ENCODE results near the gene ZFP90.
"Not testable (repeated sequence)": the region's sequence is repeated elsewhere in the genome, so short reads cannot be mapped to it uniquely, and the experiment has no call there.

The ZFP90 gene

DNA sequence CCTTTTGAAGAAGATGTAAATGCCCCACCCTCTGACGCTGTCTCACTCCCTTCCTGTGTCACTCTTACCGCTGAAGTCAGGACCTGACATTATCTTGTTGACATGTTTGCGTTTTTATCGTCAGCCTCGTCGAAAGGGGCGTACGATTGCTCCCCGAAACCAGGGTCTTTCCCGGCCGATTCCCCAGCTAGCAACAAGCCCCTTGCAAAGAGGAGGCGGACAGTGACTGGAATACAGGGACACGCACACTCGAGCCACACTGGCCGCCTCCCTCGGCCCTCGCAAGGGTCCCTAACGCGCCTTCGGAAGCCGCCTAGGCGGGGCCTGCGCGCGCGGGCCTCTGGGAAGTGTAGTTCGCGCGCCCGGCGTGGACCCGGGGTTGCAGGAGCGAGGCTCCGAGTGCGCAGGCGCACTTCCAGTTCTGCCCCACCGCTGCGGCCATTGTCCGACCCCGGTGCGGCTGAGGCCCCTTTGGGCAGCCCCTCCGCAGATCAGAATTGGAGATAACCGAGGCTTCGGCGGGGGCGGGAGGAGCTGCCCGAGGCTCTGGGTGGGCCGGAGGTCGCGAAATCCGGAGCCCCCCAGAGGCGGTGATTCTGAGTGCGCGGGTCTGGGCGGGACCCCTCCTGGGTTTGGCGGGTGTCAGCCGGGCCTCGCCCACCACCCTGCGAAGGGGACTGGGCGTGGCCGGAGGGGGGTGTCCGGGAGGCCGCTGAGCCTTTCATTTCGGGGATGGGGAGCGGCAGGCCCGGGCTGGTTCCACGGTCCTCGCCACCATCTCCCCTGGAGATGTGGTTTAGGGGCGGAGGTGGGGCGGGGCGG is at the start of gene ZFP90:
TSS of gene ZFP90 (plus strand) at position 412 of the 822 bp plus-strand sequence. CDS start 502 bp downstream, outside the sequence.
- DNase-seq: peak; percentile 77 to 91

DNA sequence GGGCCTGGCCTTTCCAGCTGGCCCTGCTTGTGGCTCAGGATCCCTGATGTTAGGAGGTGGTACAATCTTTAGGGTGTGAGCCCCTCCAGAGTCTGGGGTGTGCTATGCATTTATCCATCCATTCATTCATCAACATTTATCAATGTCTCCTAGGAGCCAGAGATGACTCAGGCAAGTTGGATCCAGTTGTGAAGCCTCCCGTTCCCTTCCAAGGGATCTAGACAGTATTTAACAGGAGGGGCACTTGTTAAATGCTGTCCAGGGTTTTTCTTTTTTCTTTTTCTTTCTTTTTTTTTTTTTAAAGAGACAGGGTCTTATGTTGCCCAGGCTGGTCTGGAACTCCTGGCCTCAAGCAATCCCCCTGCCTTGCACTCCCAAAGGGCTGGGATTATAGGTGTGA is 48.7 kb upstream of the ZFP90 start:
- no peak for DNase-seq

DNA sequence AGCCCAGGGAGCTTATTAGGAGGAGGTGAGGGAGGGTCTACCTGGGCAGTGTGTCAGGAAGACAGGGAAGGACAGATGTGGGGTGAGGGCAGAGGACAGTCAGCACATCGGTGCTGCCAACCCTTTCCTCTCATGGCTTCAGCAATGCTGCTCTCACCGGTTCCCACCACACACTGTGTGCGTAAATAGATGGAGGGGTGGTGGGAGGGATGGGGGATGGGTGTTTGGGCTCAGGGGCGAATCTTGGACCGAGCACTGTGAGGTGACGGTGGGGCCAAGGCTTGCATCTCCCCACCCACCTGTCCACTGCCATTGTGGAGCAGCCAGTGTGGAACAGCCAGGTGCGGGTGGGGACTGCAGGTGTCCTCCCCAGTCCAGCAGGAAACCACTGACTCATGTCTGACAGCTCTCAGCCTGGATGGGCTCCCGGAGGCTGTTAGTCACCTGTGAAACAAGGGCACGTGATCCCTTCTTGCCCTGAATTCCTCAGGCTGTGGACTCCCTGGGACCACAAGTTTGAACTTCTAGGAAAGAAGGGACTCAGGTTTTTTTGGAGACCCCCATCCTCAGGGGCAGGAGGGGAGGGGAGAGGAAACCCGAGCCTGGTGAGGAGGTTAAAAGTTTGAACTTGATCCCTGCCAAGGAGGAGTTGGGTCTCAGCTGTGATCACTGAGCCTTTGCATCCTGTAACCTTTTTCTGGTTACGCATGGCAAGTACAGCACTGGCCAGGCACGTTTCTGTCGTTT is 48.1 kb upstream of the ZFP90 start:
- no peak for DNase-seq

DNA sequence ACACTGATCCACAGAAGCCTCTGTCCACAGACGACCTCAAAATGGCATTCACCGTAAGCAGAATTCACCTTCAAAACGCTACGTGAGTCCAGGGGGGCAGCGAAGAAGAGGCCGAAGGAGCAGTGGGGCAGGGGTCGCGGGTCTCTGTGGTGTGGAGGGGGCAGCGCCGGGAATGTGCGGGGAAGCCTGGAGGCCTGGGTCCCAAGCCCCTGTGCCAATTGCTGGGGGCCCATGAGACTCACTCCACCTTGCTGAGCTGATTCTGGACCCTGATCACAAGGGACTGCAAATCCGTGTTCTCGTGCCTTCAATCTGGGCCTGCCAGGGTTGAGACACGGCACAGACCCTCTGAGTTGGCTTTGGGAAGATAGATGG is 47.5 kb upstream of the ZFP90 start:
- no peak for DNase-seq

DNA sequence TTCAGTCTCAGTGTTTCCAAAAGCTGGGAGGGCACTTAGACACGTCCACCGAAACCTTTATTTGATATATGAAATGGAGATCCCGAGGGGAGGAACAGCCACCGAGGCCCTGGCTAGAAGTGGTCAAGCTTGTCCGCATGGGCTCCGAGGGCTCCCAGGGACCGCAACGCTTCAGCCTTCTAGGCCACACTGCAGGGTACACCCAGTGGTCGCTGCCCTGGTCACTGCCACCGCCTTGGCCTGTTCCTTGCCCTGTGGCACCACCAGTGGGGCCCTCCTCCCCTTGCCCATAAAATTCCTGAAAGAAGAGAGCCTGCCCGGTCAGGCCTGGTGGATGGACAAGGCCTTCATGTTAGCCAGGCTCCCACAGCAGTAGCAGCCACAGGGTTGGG is 46.9 kb upstream of the ZFP90 start:
- no peak for DNase-seq

DNA sequence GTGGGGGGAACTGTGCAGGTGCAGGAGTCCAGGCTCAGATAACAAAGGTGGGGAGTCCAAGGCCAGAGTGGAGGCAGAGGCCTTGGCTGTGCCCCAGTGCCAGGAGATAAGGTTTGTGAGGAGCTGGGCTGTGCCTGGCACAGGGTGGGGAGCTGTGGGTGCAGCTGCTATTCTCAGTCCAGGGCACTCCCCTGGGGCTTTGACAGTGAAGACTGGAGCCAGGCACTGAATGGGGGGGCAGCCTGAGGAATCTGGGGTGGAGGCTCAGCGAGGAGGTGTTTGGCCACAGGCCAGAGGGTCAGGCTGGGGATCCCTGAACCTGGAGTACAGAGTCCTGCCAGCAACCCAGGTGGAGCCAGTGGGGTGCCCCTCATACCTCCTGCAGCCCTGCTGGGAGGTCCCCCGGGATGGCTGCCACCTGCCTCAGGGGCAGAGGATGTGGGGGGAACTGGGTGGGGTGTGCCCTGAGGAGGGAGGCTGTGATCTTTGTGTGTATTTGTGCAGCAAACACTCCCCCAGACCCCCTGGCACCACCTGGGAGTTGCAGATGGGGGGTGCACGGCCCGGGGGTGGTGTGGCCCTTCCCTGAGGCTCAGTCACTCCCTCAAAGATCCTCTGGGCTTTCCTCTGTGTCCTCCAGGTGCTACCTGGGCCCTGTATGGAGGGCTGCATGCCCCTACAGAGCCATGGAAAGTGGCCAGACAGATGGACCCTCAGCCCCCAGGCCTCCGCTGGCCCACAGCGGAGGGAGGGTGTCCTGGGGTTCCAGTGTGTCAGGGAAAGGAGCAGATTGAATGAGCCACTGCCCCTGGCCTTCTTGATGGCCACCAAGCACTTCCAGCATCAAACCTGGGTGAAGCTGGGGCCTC is 46.3 kb upstream of the ZFP90 start:
- DNase-seq: no peak

DNA sequence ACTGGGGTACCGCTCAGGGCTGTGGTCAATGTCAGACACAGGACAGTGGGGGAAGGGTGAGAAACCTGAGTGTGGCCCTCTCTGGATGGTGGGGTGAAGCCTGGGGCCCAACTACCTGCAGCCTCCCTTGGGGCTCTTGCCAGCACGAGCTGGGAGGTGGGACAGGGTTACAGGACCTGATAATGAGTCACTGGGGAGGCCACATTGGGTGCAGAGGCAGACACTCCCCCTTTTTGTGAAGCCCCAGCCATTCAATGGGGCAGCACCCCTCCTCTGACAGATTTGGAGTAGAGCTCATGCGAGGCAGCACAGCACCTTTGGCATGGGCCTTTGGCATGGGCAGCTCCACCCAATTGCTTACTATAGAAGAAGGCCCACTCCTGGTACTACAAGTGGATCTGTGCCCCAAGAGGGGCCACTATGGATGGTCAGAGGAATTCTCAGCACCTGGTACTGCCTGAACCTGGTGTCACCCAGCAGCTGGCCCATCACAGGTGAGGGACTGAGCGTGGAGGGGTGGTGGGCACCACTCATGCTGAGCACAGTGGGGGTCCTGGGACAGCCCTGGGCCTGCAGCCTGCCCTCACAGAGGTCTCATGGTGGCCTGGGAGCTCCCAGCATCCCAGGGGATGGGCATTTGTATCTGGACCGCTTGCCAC is 45.5 kb upstream of the ZFP90 start:
- no peak for DNase-seq

DNA sequence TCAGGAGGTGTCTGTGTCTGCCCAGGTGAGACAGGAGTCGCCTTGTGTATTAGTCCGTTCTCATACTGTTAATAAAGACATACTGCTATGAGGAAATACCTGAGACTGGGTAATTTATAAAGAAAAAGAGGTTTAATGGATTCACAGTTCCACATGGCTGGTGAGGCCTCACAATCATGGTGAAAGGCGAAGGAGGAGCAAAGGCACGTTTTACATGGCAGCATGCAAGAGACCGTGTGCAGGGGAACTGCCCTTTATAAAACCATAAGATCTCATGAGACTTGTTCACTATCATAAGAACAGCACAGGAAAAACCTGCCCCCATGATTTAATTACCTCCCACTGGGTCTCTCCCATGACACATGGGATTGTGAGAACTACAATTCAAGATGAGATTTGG is 44.8 kb upstream of the ZFP90 start:
- not testable (repeated sequence) for DNase-seq

DNA sequence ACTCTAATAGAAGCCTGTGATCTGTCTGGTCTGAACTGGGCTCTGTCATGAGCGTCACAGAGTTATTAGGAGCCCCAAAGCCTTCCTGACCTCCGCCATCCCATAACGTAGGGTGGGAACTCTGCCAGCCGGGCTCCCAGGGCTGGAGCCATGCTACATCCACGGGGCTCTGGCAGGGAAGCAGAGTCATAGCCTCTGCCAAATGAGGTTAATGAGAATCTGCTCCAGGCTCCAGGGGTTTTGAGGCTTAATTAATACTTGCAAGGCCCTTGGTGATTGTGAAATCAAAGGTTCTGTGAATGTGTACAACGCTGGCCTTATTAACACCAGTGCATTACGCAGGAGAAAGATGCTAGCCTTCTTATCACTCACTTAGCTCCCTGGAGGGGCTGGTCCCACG is 42.4 kb upstream of the ZFP90 start:
- DNase-seq: no peak

DNA sequence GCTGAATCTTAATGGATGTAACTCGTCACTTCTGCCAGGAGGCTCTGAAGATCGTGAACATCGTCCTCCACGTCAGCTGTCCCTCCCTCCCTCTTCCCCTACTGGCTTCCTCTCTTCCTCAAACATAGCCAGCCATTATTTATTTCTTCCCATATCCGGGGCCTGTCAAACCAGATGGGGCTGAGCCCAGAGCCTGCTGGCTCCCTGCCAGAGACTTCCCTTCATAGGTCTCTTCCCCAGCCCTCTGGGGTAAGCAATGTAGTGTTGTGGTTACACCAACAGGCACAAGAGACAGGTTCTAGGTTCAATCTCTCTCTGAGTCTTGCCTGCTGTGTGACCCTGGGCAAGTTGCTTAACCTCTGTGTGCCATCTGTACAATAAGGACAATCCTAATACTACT is 40.1 kb upstream of the ZFP90 start:
- DNase-seq: peak in 1 of 2 experiments; percentile 56

DNA sequence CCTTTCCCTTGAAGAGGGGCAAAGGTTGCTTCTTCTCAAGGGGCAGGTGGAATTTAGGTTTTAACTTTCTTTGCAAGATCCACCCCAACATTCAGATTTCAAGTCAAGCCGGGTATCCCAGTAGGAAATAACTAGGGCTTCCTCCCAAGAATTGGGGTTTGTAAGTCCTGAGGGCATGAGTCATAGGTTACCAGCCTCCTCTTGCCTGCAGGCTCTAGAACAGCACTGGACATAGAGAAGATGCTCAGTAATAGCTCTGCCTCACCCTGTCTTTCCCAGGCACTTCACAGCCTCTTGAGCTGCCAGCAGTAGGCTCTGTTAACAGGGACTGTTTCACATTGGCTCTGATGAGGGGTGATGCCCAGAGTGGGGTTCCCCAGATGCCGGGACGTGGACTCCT is 35.8 kb upstream of the ZFP90 start:
- no peak for DNase-seq

DNA sequence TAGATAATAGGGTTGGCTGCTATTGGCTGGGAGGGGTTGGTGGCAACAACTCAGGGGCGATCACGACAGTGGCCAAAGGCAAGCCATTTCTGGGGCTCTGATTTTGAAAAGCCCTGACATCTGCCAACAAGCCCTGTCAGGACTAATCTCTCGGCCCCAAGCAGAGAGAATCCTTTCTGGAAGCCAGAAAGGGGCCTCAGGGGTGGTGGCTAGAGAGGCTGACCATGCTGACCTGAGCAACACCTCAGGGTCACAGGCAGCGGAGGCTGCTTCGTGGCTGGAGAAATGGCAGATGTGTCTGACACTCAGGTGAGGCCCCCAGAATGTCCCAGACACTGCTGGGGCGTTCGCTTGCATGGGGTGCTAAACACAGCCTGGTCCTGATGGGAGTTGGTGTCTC is 35.0 kb upstream of the ZFP90 start:
- no peak for DNase-seq

DNA sequence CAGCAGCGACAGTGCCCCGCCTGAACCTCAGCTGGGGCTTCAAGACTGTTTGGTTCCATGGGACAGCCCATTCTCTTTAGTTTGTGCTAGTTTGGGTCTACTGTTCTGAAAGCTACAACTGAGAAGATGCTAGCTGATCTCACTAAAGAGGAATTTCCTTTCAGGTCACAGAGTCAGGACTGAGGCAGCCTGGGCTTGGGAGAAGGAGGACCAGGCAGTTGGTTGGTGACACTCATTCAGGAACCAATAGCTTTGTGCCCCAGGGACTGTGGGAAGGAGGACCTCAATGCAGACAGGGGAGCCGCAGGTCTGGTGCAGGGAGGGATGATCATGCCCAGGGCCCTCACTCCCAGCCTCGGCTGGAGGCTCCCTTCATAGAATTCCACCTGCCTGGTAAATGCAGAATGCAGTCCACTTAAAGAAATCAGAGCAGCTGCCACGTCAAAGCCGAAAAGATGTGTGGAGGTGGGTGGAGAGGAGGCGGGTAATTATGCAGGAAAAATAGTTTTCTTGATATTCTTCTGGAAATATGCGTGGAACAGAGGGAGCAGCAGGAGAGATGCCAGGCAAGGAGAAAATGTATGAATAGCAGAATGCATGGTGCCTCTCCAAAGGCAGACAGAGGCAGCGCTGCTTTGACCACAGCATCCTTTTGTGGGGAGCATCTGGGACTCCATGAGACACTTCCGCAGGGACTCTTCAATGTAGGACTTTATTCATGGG is 32.6 kb upstream of the ZFP90 start:
- DNase-seq: no peak

DNA sequence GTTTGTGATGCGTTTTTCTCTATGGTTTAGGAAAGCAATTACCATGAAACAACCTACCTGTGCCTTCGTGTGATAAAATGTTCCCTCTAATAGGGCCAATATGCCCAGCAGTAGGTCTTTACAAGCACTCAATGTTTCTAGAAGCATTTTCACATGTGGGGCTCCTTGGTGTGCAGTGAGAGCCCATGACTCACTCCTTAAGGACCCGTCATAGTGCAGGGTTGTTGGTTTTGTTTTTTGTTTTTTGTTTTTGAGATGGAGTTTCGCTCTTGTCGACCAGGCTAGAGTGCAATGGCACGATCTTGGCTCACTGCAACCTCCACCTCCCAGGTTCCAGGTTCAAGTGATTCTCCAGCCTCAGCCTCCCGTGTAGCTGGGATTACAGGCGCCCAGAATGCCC is 31.1 kb upstream of the ZFP90 start:
- DNase-seq: no peak

DNA sequence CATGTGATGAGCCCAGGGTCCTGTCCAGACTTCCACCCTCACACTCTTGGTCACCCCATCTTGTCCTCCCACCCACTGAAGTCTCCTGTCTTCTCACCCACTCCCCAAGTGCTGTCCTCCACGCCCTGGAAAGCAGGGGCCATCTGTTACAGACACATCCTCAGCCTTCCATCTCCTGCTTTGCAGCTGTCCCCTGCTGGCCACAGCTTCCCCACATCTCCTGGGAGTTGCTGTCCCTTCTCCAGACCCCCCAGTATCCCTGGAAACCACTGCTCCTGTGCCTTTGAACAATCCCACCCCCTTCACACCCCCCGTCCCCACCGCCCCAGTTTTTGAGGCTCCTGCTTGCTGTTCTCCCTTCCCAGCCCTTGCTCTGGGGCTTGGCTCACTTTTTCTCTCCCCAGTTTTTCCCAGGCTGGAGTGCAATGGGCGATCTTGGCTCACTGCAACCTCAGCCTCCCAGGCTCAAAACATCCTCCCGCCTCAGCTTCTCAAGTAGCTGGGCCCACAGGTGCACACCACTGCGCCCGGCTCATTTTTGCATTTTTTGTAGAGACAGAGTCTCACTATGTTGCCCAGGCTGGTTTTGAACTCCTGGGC is 30.4 kb upstream of the ZFP90 start:
- peak in 1 of 2 experiments; percentile 35 for DNase-seq

DNA sequence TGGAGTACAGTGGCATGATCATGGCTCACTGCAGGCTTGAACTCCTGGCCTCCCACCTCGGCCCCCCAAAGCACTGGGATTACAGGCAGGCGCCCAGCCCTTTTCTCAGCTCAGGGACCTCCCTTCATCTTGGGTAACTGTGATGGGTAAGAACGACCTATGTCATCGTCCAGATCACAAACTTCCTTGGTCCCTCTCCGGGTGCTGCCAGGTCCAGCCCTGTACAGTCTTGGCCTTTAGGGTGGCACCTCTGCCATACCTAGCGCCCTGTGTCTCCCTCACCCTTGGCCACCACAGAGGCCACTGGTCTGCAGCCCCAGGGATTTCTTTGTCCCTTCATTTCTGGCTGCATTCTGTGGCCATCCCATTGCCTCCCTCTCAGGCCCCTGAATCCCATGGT is 29.7 kb upstream of the ZFP90 start:
- no peak for DNase-seq

DNA sequence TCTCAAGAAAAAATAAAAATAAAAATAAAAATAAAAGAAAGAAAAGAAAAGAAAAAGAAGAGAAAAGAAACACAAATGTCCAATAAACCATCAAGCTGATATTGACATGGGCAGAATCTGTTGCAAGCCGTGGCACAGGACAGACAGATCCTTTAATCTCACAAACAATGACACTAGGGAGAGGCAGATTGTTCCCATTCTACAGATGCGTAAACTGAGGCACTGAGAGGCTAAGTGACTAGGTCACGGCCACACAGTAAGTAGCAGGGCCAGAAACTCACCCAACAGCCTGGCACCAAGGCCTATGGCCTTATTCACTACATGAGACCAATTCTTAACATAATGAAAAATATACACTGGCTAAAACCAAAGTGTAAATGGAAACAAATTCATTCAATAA is 28.3 kb upstream of the ZFP90 start:
- no peak for DNase-seq

DNA sequence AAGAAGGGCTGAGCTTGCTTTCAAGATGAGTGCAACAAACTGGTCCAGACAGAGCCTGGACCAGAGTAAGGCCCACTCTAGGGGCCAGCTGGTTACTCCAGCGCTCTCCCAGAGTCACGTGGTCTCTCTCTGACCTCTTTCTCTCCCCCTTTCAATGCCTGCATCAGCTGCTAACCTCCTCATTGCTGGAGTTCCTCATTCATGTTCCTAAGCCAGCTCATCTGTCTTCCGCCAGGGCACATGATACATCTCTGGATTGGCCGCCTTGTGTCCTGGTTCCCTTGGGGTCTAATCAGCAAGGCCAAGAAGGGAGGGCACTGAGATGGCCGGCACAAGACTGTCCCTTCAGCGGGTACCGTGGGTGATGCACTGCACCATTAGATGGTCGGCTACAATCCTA is 26.9 kb upstream of the ZFP90 start:
- no peak for DNase-seq

DNA sequence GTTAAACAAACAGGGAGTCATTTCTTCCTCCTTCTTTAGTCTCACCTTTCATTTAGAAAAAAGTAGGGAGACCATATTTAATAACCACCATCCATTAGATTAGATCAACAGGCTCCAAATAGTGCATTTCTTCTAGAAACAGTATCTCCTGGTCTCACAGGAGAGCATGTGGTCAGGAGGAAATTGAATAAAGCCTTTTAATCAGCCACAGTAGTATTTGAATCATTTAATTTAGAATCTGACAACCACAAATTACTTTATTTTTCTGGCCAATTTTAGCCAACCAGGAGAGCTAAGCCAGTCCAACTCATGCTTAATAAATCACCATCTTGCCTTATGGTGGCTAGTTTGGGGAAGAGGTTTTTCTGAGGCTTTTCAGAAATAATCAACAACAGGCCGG is 26.3 kb upstream of the ZFP90 start:
- no peak for DNase-seq

DNA sequence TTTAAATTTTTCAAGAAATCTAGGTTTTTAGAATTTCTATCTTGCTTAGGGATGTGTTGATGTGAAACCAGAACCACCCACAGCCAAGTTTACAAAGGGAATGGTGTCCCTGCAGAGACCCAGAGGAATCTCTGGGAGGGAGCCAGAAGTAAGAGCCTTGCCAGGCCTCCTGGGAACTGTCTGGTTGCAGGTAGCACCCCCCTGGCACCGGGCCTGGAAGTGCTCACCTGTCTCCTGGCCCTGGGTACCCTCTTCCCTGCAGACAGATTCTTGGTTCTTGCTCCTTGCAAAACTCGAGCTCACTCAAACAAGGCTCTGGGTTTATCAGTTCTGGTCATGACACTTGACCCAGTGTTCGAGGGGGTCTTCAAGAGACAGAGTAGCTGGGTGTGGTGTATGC is 24.6 kb upstream of the ZFP90 start:
- DNase-seq: no peak

DNA sequence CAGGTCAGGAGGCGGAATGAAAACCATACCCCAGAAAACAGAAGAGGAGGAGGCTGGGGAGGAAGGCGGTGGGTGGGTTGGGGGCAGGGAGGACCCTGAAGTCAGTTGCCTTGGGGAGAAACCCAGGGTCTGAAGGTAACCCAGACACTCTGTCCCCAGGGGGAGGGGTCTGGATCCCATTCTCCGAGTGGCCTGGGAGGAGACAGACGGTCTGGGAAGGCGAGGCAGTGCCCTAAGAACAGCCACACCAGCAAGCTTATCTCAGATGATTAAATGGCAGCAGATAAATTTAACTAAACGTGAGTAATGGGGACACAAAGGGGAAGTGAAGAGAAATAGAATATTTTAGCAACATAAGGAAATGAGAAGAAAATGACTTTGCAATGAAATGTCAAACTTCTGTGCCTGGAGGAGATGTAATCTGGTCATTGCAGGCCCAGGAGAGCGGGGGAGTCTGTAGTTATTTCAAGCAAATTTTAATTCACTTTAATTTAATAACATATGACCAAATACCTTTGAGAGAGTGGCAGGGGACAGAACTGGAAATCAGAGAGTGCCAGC is 21.4 kb upstream of the ZFP90 start:
- no peak for DNase-seq

Data from NCI-H524 (cell line).